HG02678 (cell line): ENCODE measurements around the gene ADGRD2.

Experiments
- ATAC-seq: cut with Tn5 transposase; IDR thresholded peaks from one replicate; pipeline ENCODE4 v1.9.1; 2021; ENCODE audit warnings: mild to moderate bottlenecking, moderate library complexity; ENCODE audit not compliant: unreplicated experiment

Gene ADGRD2

GRCh38 chr9:124456341-124457078 is 6.3 kb downstream of the ADGRD2 start:
- no peak for ATAC-seq

- ATAC-seq = no peak
These were observed 7.0 kb downstream of the ADGRD2 start for GRCh38 chr9:124457079-124457886.

GRCh38 chr9:124457887-124458431 is 7.7 kb downstream of the ADGRD2 start:
- ATAC-seq = no peak

- ATAC-seq = no peak
These were observed 8.2 kb downstream of the ADGRD2 start for GRCh38 chr9:124458441-124458840.

- ATAC-seq = no peak
These were observed 12.5 kb downstream of the ADGRD2 start for GRCh38 chr9:124462739-124463138.

GRCh38 chr9:124465736-124466135 is 15.5 kb downstream of the ADGRD2 start:
- ATAC-seq = no peak

DNA sequence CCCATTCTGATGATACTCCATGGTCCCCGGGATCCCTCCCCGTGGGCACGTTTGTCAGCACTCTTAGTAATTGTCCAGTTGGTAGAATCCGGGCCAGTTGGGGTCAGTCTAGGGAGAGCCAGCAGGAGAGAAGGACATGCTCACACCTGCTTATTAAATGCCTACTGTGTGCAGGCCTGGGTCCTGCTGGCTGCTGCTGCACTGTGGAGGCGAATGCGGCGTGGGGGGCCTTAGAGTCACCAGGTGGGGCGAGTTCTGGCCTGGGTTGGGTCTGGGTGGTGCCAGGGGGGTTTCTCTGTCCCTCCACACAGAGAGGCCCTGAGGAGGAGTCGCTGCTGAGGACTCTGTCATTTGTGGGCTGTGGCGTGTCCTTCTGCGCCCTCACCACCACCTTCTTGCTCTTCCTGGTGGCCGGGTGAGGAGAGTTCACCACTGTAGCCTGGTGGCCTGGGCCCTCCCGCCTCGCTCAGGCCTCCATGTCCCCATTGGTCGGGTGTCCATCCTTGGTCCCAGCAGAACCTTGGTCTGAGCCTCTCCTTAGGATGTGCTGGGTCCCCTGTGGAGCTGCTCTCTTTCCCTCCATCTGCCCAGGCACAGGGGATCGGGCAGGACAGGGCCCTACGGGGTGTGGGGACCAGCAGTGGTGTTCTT is 17.3 kb downstream of the ADGRD2 start:
- no peak for ATAC-seq

DNA sequence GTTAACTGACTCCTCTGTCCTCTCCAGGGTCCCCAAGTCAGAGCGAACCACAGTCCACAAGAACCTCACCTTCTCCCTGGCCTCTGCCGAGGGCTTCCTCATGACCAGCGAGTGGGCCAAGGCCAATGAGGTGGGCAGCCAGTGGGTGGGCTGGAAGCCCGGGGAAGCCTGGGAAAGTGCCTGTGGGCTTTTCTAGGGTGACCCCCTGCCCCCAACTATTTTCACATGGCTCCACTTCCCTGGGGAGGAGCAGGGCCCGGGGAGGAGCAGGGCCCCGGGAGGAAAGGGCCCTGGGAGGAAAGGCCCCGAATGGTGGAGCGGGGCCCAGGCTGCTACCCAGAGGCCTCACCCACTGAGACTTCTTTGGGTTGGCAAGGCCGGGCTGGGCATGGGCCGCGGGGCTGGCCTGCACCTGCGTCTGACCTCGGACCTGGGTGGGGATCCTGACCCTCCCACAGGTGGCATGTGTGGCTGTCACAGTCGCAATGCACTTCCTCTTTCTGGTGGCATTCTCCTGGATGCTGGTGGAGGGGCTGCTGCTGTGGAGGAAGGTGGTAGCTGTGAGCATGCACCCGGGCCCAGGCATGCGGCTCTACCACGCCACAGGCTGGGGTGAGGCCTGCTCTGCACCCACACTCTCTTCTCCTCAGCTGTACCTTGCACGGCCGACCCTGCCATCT is 17.9 kb downstream of the ADGRD2 start:
- no peak for ATAC-seq

DNA sequence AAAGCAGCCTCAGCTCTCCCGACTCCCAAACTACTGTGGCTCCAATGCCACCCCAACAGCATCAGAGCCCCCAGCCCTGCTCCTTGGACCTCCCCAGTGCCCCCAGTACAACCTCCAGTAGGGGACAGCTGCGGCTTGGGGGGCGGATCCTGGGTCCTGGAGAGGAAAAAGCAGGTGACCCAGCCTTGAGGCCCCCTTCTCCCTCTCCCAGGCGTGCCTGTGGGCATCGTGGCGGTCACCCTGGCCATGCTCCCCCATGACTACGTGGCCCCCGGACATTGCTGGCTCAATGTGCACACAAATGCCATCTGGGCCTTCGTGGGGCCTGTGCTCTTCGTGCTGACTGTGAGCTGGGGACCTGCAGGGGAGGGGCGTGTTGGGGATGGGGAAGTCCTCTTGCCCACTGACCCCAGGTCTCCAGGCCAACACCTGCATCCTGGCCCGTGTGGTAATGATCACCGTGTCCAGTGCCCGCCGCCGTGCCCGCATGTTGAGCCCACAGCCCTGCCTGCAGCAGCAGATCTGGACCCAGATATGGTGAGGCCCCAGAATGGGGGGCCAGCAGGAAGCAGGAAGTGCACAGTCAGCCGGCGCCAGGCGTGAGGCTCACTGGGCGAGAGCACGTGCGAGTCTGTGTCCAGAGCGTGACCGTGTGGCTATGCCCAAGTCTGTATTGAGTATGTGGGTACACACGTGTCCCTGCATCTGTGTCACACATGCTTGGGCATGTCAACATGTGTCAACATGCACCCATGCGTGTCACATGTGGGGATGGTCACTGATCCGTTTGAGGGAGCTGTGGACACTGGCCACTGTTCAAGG is 19.0 kb downstream of the ADGRD2 start:
- ATAC-seq = no peak

DNA sequence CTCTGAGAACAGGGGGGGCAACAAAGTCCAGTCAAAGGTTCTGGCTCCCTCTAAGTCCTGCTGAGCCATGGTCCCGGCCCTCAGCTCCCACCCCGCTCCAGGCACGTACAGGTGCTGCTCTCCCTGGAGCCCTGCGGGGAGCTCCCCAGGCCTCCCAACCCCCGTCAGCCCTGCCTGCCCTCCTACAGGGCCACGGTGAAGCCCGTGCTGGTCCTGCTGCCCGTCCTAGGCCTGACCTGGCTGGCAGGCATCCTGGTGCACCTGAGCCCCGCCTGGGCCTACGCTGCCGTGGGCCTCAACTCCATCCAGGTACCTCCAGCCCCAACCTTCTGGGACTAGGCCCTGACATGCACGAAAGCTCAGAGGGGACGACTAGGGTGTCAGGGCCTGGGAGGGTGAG is 20.1 kb downstream of the ADGRD2 start:
- no peak for ATAC-seq

DNA sequence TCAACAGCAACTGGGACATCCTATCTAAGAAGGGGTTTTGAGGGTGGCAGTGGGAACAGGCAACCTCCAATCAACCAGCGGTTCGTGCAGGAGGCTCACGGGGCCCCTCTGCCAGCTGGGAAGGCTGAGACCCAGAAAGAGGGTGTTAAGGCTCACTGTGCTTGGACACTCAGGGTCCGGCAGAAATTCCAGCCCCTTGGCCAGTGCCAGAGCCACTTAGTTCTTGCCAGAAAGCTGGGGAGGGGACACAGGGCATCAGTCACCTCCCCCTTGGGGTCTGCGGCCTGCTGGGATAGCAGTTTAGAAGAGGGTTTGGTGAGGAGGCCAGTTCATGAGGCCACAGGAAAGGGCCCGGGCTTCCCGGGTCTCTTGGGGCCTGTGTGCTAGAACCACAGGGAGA is 20.5 kb downstream of the ADGRD2 start:
- ATAC-seq = no peak

- no peak for ATAC-seq
These were observed 21.5 kb downstream of the ADGRD2 start for GRCh38 chr9:124471761-124472160.

DNA sequence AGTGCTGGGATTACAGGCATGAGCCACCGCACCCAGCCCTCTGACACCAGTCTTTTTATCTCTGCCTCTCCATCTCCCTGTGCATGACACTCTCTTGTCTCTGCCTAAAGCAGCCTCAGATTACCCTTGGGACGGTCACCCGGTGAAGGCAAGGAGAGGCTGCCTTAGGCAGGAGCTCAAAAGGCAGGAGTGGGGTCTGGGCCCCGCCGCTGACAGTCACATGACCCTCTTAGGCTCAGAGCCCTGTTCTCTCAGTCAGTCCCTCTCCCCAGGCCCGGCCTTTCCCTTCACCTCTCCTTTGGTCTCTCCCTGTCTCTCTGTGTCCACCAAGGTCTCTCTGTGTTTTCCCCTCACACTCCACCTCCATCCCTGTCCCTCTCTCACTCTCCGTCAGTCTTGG is 22.5 kb downstream of the ADGRD2 start:
- ATAC-seq = no peak

DNA sequence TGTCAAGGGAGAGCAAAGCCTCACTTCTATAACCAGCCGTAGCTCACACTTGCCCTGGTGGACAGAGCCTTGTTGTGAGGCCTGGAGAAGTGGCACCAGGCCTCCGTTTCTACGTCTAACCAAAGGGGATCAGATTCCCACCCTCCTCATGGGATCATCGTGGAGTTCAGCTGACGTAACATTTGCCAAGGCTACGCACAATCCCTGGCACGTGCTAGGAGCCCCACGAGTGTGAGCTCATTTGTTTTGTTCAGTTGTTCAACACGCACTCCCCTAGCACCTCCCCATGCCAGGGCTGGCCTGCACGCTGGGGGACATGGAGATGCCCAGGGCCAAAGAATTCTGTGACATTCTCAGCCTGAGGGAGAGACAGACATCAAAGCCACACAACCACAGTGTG is 23.1 kb downstream of the ADGRD2 start:
- ATAC-seq = no peak

- no peak for ATAC-seq
These were observed 23.9 kb downstream of the ADGRD2 start for GRCh38 chr9:124474151-124474550.

GRCh38 chr9:124475158-124475867 is 25.1 kb downstream of the ADGRD2 start:
- ATAC-seq = no peak

DNA sequence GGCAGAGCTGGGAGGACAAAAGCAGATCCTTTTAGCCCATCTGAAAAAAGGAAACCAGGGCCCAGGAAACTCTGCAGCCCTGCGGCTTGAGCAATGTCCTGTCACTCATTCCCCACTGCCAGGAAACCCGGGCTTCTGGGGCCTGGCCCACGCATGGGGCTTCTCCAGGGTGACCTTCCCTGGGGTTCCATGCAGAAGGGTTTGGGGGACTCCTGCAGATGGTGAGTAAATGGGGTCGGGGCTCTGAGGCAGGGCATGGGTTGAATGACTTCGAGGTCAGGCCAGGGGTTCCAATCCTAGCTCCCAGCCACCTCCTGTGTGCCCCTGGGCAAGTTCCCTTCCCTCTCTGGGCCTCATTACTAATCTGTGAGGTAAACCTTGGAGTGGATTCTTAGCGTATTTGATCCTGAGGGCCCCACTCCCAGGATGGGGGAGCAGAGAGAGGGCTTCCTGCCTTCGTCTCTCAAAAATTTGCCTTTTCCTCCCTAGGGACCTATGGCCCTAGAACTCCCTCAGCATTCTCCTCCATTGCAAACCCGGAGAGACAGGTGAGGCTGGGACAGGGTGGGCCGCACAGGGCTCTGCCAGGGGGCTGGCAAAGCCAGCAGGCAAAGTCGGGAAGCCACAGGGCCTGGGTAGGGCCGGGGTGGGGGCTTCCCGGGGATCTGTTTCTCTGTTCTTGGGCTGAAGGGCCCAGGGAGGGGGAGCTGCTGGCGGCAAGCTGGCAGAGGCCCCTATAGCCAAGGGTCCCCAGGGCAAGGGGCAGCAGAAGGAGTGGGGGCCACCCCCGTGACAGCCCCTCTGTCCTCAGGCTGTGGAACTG is 25.8 kb downstream of the ADGRD2 start:
- no peak for ATAC-seq

DNA sequence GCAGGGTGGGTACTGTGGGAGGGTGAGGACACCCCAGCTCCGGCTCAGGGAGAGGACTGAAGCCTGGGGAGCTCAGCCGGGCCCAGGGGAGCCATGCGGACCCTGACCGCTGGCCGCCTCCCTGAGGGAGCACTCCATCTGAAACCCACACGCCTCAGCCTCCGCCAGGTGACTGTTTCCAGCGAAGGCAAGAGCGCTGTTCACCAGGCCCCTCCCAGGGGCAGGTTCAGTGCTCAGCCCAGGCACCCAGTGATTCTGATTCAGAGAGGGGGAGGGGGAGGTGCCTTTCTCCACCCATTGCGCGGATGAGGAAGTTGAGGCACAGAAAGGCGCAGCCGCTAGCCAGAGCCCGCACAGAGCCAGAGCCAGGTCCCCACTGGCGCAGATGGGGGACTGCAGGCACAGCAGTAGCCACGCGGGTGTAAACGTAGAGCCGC is 27.0 kb downstream of the ADGRD2 start:
- ATAC-seq = no peak
